K562 (cell line): ENCODE measurements around the gene BRICD5. TPM values are rescaled to one million over a fixed set of nuclear protein-coding genes. Genes with fewer than 3 reads are reported as not detected.
A peak's percentile ranks its signal among the peaks of the same experiment; 100 is the strongest.

Experiments
- ATAC-seq: fragments of 200-7000 bp; cut with Tn5 transposase; 3 replicates; pipeline ENCODE4 v1.9.1; 2020; ENCODE audit warnings: moderate library complexity
- BruUV-seq: library from RNA; stranded (reverse); fragments of 400-500 nt; replicated peaks from 2 replicates; lab custom pipeline; 2021; lab: Mats Ljungman, UMichigan
- CTCF ChIA-PET: fragments of 300-600 bp; formaldehyde crosslinking; extraction: SDS; loops from one replicate; lab custom pipeline; 2021; ENCODE audit warnings: low intra/inter-chr PET ratio; lab: Yijun Ruan, JAX
- POLR2A ChIA-PET: fragments of 300-600, 350-650 bp; sonication (Branson Sonifier 250); formaldehyde crosslinking; extraction: SDS; loops from one replicate; lab custom pipeline; 2021; ENCODE audit warnings: antibody characterized with exemption, inconsistent platforms; lab: Yijun Ruan, JAX
- DNase-seq, 4 experiments: peaks; one replicate each; pipeline versions ENCODE4 v3.0.0 to v3.0.0-alpha.2; 2011 to 2018; ENCODE audit warnings: low spot score in 3 of 4, mixed read lengths in 3 of 4; ENCODE audit errors: extremely low read depth in 1 of 4
- FAIRE-seq: peaks from 2 replicates; lab custom pipeline; 2011; peaks lifted over from hg19 to GRCh38; lab: Jason Lieb, UNC
- H2AFZ ChIP-seq: 2 replicates; pipeline ENCODE4 v1.6.0; 2011; ENCODE audit warnings: low read depth, low read length, control low read depth, inconsistent platforms
- H3K27ac ChIP-seq: fragments of 200-600 bp; 3 replicates; pipeline ENCODE4 v1.8.0; 2011; ENCODE audit warnings: low read depth, mild to moderate bottlenecking, control low read depth, inconsistent platforms, low read length, moderate library complexity, mixed read lengths; ENCODE audit errors: extremely low read depth
- H3K27me3 ChIP-seq, 2 experiments: fragments of 300-600 bp in 1 of 2; 2 replicates in 1 of 2; 3 replicates in 1 of 2; pipeline versions ENCODE4 v1.6.0 to v1.8.0; 2011; ENCODE audit warnings: inconsistent platforms in 2 of 2, low read length in 2 of 2, mild to moderate bottlenecking in 1 of 2, mixed read lengths in 1 of 2, moderate library complexity in 1 of 2; ENCODE audit not compliant: control insufficient read depth in 2 of 2, insufficient read depth in 2 of 2
- H3K36me3 ChIP-seq: fragments of 300-600 bp; 3 replicates; pipeline ENCODE4 v1.8.0; 2011; ENCODE audit warnings: mild to moderate bottlenecking, low read length, inconsistent platforms; ENCODE audit not compliant: control insufficient read depth, insufficient read depth
- H3K4me1 ChIP-seq, 2 experiments: fragments of 200-600 bp in 1 of 2; replicated peaks in 1 of 2; 2 replicates in 1 of 2; 3 replicates in 1 of 2; pipeline versions ENCODE4 v1.5.1 to v1.8.0; 2011; ENCODE audit warnings: inconsistent platforms in 2 of 2, low read length in 2 of 2, mild to moderate bottlenecking in 1 of 2, mixed read lengths in 1 of 2, moderate library complexity in 1 of 2; ENCODE audit not compliant: control insufficient read depth in 2 of 2, insufficient read depth in 2 of 2
- H3K4me2 ChIP-seq: 2 replicates; pipeline ENCODE4 v1.6.1; 2011; ENCODE audit warnings: low read length, control low read depth, inconsistent platforms, mixed read lengths; ENCODE audit not compliant: insufficient read depth
- H3K4me3 ChIP-seq: fragments of 200-600 bp; sonication (generic), shearing (Covaris generic); 2 replicates; pipeline ENCODE4 v1.5.1; 2016; ENCODE audit warnings: control low read depth, inconsistent platforms
- H3K79me2 ChIP-seq: fragments of 200-600 bp; 3 replicates; pipeline ENCODE4 v1.8.0; 2011; ENCODE audit warnings: low read length, inconsistent platforms; ENCODE audit not compliant: control insufficient read depth, insufficient read depth
- H3K9ac ChIP-seq, 2 experiments: 2 replicates each; pipeline versions ENCODE4 v1.6.0 to v1.6.1; 2011; ENCODE audit warnings: low read depth in 2 of 2, low read length in 2 of 2, control low read depth in 1 of 2, inconsistent platforms in 1 of 2, mild to moderate bottlenecking in 1 of 2, mixed read lengths in 1 of 2; ENCODE audit not compliant: insufficient read depth in 1 of 2
- H3K9me1 ChIP-seq: one replicate; pipeline ENCODE4 v1.6.0; 2011; ENCODE audit warnings: inconsistent platforms, mild to moderate bottlenecking, low read length, moderate library complexity; ENCODE audit not compliant: control insufficient read depth, insufficient read depth
- H3K9me3 ChIP-seq: replicated peaks from 2 replicates; pipeline ENCODE4 v1.5.1; 2011; ENCODE audit warnings: low read depth, low read length, inconsistent platforms; ENCODE audit not compliant: control insufficient read depth, insufficient read depth
- H4K20me1 ChIP-seq: replicated peaks from 2 replicates; pipeline ENCODE4 v1.6.1; 2011; ENCODE audit warnings: low read length, inconsistent platforms, mixed read lengths; ENCODE audit not compliant: control insufficient read depth, insufficient read depth
- ETV6 ChIP-seq, 3 experiments: fragments of 150-350 bp in 1 of 3; sonication (generic) in 1 of 3; formaldehyde crosslinking in 1 of 3; IDR thresholded peaks; 2 replicates each; pipeline versions ENCODE4 v1.6.1 to v1.8.0; 2014 to 2022; ENCODE audit warnings: borderline replicate concordance in 2 of 3, low read depth in 2 of 3, antibody characterized with exemption in 1 of 3, low read length in 1 of 3, mild to moderate bottlenecking in 1 of 3, missing genetic modification reagents in 1 of 3
- GTF2E2 ChIP-seq: fragments of 200-800 bp; sonication (Bioruptor generic); IDR thresholded peaks from 2 replicates; pipeline ENCODE4 v1.6.1; 2016; ENCODE audit warnings: missing genetic modification characterization, missing compliant biosample characterization
- IRF1 ChIP-seq: sonication (generic); formaldehyde crosslinking; IDR thresholded peaks from 2 replicates; pipeline ENCODE4 v1.8.0; 2022; ENCODE audit warnings: missing genetic modification reagents, mild to moderate bottlenecking, borderline replicate concordance
- PRMT5 ChIP-seq: sonication (generic); formaldehyde crosslinking; IDR thresholded peaks from 2 replicates; pipeline ENCODE4 v1.5.0; 2020; ENCODE audit warnings: missing genetic modification reagents
- RAD51 ChIP-seq: fragments of 450-650 bp; IDR thresholded peaks from 2 replicates; pipeline ENCODE4 v1.7.1; 2016; ENCODE audit warnings: low read depth, mild to moderate bottlenecking, borderline replicate concordance
- RERE ChIP-seq: sonication (generic); formaldehyde crosslinking; IDR thresholded peaks from 2 replicates; pipeline ENCODE4 v1.8.0; 2023; ENCODE audit warnings: missing genetic modification reagents, mild to moderate bottlenecking, borderline replicate concordance
- ZBTB11 ChIP-seq, 3 experiments: fragments of 200-800 bp in 1 of 3; fragments of 250-450 bp in 1 of 3; fragments of 450-650 bp in 1 of 3; sonication (Bioruptor Pico) in 1 of 3; sonication (Bioruptor generic) in 1 of 3; formaldehyde crosslinking in 1 of 3; IDR thresholded peaks; 2 replicates each; pipeline versions ENCODE4 v1.6.1 to v1.8.0; 2016 to 2022; ENCODE audit warnings: mild to moderate bottlenecking in 2 of 3, missing genetic modification characterization in 2 of 3, missing compliant biosample characterization in 1 of 3, moderate library complexity in 1 of 3
- ZNF143 ChIP-seq: sonication (generic); formaldehyde crosslinking; IDR thresholded peaks from 2 replicates; pipeline ENCODE4 v1.9.0; 2022; ENCODE audit warnings: mild to moderate bottlenecking, missing genetic modification reagents
- ZNF280B ChIP-seq: fragments of 250-450 bp; sonication (Bioruptor Pico); IDR thresholded peaks from 2 replicates; pipeline ENCODE4 v1.5.1; 2021; ENCODE audit warnings: mild to moderate bottlenecking
- WGBS: fragments of 100-300 bp; shearing (Covaris generic); methylation state at CpG from one replicate; pipeline ENCODE4 v1.1.6; 2016; ENCODE audit warnings: low coverage, mixed read lengths; ENCODE audit not compliant: insufficient coverage; ENCODE audit errors: missing lambda C conversion rate; 5-methylcytosine and 5-hydroxymethylcytosine counted together
- in situ Hi-C: fragments of 300-500 bp; cut with MboI; formaldehyde crosslinking; loops from 4 replicates; pipeline ENCODE4 v1.15.0; 2018; ENCODE audit warnings: inconsistent platforms, mixed read lengths
- intact Hi-C: fragments of 100-400 bp; cut with micrococcal nuclease; formaldehyde crosslinking; loops from 2 replicates; pipeline ENCODE4 v1.14.2; 2022
- polyA plus RNA-seq, 8 experiments: library from polyadenylated mRNA; depleted of rRNA in 4 of 8; stranded (reverse) in 5 of 8; unstranded in 3 of 8; fragments of >200 nt; fragmentation: Nextera tagmentation in 2 of 8; fragmentation: Illumina TruSeq in 1 of 8; extraction: Ambion mirVana in 2 of 8; extraction: Trizol in 1 of 8; gene quantifications; 2 replicates each; pipeline versions ENCODE4 v1.2.1 to v1.2.3, GENCODE V29; 2011 to 2014; ENCODE audit warnings: inconsistent platforms in 1 of 8, missing spikeins in 1 of 8
- total RNA-seq, 7 experiments: library from RNA; depleted of rRNA in 6 of 7; stranded (reverse); fragments of >200 nt in 6 of 7; fragmentation: Illumina TruSeq in 2 of 7; extraction: Trizol in 2 of 7; gene quantifications; 2 replicates each; pipeline versions ENCODE4 v1.2.1 to v1.2.3, GENCODE V29; 2011 to 2021; ENCODE audit warnings: low replicate concordance in 1 of 7

BRICD5 gene
- total and polyA plus RNA-seq, 9 of the 15 experiments (the other 6 are each of a cell fraction or from before 2014, with no cell fraction given) = 0.24 to 15.1 (median 2.4) TPM; not detected in 1

- intact Hi-C loops (no loop called here), in situ Hi-C loops (no loop called here)
- H3K4me1 ChIP-seq = peaks cover 6 to 62% of the 10 kb centered on the region in 2 experiments; a peak in 3 of 5 replicates
- H3K9ac ChIP-seq = peak overlapping the region in 1 of 2 experiments; percentile 45; a peak in 2 of 4 replicates
- DNase-seq (no peak), FAIRE-seq (no peak), ATAC-seq (no peak)
- H3K27me3 ChIP-seq = no peaks in the 10 kb centered on the region
- ChIA-PET CTCF (no interaction called here), POLR2A (interaction anchor here (1.4 to 3.5 kb wide), 2 partner anchors 14 to 22 kb away, joined by 3 to 12 read pairs; partner anchors contain the start of genes ECI1 and PGP)
- H3K9me1 ChIP-seq = no peaks in the 10 kb centered on the region
- H3K79me2 ChIP-seq = peaks cover 45% of the 10 kb centered on the region
- BruUV-seq = no TSS peak
- no peak overlapping the region for H3K4me2 ChIP-seq
- 95% methylated on average over 12 of the region's 12 CpGs for WGBS
- H3K9me3 ChIP-seq = no peaks in the 10 kb centered on the region
- peaks cover 89% of the 10 kb centered on the region; the same call in 2 of the 3 replicates for H3K36me3 ChIP-seq
- H2AFZ ChIP-seq = no peak overlapping the region
- no peak overlapping the region for H3K4me3 ChIP-seq
- peaks cover 11% of the 10 kb centered on the region for H4K20me1 ChIP-seq
- no peak overlapping the region for H3K27ac ChIP-seq
- no peak for TF ChIP-seq ZNF143 (CRISPR knock-in tag)
- TF ChIP-seq ETV6 (IDR thresholded peaks at IDR 0.05; ENCODE audit: borderline replicate concordance in 1 of 2, low read depth in 2 of 2, low read length in 1 of 2) = no peak
- no peak for TF ChIP-seq ETV6 (CRISPR knock-in tag; IDR thresholded peaks at IDR 0.05; ENCODE audit: borderline replicate concordance)
- no peak for TF ChIP-seq RAD51
- no peak for TF ChIP-seq ZBTB11 (CRISPR knock-in tag; IDR thresholded peaks at IDR 0.05)
- TF ChIP-seq RERE (CRISPR knock-in tag) = no peak
- TF ChIP-seq PRMT5 (CRISPR knock-in tag) = no peak
- no peak for TF ChIP-seq ZNF280B (CRISPR knock-in tag)
- no peak for TF ChIP-seq GTF2E2 (tag)
- TF ChIP-seq IRF1 (CRISPR knock-in tag) = no peak
These were observed 18.4 kb upstream of the BRICD5 start for GRCh38 chr16:2229091-2229490.
